ENCODE data around the gene ALDH7A1.

ALDH7A1 gene

DNA sequence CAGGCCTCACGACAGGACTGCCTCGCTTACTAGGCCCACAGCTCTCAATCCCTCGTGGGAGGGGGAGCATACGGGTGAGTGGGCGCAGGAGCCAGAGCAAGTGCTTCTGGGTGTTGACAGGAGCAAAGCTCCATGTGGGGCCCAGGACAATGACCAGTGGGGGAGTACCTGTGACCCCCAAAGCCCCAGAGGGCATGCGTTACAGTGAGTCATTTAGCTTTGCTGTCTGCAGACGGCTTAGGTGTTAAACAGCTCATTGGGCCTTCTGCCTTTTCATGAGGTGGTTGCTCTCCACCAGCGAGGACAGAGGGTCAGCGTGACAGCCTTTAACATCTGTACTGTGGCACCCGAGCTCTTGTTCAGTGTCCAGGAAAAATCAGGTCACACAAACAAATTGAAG is 93.6 kb downstream of the ALDH7A1 start:
- no peak for DNase-seq

DNA sequence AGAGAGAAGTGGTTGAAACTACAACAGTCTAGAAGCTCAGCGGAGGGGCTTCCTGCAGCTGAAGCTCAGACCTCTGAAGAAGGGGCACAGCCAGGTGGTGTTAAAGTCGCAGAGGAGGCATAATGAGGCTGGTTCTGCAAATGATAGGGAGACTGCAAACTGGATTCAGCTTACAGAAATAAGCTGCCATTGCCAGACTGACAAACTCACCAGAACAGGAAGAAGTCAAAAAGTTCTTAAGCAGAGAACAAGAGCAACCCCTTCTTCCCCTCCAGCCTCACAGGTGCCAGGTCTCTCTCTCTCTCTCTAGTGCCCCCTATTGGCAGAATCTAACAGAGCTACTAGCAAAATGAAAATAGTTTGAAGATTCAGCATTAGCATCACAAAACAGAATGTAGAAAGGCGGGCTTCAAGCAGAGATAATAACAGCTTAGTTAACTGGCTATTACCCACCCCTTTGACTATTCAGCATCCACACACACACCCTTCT is 95.1 kb downstream of the ALDH7A1 start:
- peak; percentile 42 to 50 (median 43) for DNase-seq

DNA sequence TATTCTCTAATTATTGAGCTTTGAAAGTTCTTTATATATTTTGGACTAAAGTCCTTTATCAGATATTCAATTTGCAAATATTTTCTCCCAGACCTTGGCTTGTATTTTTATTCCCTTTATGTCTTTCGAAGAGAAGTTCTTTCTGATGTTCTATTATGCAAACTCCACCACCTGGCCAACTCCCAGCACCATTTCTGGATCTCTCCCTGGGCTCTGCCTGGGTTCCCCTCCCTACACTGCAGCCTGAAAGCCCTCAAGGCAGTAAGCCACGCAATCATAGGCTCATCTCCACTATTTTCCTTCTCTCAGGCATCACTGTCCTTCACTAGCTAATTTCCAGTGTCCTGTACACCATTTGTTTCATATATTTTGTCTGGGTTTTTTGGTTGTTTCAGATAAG is 95.7 kb downstream of the ALDH7A1 start:
- DNase-seq: no peak

DNA sequence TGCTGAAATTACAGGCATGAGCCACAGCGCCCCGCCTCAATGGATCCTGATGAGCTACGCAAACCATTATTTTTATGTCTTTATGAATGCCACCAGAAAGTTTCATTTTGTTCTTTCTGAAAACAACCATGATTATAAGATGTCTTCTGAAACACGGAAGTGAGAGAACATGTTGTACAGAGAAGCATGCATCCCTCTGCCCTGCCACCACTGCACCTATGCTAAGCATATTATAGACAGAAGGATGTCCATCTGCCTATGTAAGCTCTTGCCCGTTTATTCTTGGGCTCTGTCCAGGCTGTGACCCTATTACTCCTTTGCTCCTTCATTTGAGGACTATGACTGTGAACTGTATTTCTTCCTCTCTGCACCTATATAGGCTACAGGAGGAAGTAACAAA is 97.5 kb downstream of the ALDH7A1 start:
- DNase-seq: no peak

DNA sequence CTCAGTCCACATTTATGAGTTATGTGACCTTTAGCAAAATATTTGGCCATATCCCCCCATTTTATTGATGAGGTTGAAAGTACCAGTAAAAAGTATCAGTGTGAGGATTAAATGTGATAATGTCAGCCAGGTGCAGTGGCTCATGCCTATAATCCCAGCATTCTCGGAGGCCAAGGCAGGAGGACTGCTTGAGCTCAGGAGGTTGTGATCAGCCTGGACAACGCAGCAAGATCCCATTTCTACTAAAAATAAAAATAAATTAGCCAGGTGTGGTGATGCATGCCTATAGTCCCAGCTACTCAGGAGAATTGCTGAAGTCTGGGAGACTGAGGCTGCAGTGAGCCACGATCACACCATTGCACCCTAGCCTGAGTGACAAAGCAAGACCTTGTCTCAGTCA is 100.6 kb downstream of the ALDH7A1 start:
- DNase-seq: no peak

DNA sequence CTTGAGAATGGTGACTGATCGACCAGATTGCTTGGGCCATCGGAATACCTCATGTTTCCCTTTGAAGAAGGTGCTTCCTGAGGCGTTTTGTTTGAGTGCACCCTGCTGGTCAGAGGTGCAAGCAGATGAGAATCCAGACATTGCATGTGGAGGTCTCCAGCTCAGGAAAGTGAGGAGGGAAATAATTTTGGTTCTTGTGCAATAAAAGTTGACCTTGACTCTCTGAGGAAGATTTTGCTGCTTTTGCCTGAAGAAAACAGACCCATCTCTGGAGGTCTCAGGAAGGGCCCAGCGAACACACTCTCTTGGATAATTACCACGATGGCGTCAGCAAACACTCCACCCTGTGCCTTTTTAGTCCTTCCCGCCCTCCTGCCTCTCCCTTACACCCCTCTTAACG is 102.1 kb downstream of the ALDH7A1 start:
- DNase-seq: no peak

DNA sequence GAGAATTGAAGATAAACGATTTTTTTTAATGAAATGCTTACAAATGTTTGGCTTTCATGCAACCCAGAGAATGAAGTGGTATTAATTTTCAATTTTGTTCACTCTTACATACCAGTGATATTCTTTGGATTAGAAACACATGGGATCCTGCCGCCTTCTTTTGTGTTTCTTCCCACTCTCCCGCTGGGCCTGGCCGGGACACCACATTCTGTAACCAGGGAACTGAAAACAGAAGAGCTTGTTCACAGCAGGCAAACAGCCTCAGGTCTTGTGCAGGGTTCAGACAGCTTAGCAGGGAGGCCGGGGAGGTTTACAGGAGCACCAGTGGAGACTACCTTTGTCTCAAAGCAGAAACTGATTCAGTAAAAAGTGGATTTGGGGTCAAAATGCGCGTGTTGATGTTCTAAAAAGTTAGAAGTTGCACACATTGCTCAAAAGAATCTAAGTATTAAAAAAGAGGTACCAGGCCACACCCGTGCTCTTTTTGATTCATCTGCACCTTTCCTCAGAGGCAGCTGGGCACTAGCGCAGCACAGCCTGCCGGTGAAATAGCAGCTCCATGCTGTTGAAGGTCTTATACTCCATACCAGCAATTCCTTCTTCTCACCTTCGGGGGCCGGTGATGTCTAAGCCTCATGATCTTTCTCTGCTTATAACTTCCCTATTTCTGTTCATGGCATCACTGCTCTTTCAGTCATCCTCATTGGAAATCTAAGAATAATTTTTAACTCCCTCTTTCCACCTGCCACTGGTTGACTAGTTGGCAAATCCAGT is 104.7 kb downstream of the ALDH7A1 start:
- DNase-seq: peak; percentile 23 to 34 (median 27)

DNA sequence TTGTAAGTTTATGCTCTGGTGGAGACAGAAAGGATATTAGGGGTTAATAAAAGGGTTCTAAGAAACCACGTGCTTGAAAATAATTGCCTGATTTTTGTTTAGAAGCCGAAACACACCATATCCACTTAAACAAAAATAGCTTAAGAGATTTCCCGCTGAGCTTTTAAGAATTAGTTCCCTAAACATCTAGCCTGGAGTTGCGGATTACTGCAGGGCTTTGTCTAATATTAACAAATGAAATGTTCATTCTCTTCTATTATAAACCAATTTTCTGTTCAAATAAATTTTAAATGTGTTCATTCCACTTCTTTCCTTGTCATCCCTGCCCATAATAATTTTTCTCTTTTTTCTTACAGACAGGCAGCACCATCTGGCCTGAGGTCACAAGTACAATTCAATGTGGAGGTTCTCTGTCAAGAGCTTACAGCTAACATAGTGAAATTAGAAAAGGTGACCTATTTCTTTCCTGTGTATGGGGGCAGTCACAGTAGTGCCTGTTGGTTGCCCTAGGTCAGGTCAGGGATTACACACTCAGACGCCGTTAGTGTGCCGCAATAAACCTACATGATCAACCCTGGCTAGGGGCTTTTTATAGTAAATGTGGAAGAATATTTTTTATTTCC is 106.5 kb downstream of the ALDH7A1 start:
- DNase-seq: no peak

DNA sequence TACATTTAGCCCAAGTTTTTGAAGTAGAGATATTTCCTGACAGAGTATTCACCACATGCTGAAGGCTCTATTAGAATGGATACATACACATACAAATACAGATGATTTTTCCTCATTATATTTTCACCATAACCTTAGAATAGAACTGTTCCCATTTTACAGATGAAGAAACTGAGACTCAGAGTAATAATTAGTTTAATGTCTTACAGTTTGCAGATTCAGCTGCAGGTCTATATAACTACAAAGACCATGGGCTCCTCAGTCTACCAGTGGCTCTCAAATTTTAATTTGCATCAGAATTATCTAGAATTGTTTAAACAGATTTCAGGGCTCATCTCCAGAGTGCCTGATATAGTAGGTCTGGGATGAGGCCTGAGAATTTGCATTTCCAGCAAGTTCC is 107.4 kb downstream of the ALDH7A1 start:
- DNase-seq: no peak

DNA sequence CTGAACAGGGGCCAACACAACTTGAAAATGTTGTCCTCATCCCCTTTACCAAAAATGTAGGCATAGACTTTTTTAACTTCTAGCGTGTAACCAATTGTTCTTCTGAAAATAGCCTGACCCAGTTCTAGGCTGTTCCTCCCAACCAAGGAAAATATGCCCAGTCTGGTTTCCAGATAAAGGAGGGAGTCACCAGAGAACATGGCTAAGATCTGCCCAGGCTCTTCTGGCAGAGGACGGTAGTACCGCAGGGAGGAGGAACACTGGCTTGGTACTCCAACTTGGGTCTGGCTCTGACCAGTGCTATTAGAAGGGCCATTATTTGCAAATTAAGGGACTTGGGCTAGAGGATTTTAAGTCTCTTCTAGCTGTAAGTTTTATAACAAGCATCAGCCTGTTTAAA is 108.7 kb downstream of the ALDH7A1 start:
- no peak for DNase-seq

DNA sequence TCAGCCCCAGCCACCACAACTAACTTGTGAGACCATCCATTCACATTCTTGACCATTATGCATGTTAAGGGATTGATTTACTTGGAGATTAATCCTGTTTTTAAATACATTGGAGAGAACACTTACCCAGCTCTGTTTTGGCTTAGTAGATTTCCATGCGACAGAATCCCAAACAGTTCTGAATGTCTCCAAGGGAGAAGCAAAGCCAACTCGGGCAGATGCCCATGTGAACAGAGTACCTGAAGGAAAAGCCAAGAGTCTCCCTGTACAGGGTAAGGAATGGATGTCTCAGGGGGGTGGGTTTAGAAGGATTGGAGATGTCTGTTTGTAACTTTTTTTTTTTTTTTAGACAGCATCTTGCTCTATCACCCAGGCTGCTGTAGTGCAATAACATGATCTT is 110.8 kb downstream of the ALDH7A1 start:
- DNase-seq: no peak

DNA sequence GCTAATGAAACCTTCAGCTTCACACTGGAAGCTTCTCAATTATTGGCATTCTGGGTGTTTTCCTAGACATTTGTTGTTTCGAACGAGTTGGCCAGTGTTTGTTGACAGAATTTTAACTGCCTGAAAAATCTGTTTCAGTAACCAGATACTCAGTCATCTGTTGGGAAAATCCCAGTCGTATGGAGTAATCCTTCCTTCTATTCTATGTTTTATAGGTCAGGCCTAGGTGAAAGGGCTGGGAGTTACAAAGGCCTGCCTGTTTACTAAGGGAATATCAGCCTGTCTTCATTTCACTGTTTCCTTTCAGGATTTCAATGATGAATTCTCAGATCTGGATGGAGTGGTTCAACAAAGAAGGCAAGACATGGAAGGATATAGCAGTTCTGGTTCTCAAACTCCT is 111.9 kb downstream of the ALDH7A1 start:
- peak; percentile 4 to 20 (median 11) for DNase-seq

DNA sequence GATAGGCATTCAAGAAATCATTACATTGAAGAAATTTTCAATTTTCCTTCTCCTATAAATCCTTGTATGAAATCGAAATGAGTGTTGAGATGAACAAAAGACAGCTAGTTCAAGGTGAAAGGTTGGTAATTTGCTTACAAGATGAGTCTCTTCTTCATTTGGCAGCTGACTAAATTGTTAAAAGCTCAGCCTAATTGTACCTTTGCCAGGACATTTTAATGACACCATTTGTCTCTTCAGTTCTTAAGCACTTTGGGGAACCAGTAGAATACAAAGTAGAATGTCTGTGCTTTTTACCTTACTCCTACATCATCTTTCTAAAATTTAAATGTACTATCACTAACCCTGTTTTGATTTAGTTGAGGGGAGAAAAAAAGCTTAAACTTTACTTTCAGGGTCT is 112.4 kb downstream of the ALDH7A1 start:
- no peak for DNase-seq

DNA sequence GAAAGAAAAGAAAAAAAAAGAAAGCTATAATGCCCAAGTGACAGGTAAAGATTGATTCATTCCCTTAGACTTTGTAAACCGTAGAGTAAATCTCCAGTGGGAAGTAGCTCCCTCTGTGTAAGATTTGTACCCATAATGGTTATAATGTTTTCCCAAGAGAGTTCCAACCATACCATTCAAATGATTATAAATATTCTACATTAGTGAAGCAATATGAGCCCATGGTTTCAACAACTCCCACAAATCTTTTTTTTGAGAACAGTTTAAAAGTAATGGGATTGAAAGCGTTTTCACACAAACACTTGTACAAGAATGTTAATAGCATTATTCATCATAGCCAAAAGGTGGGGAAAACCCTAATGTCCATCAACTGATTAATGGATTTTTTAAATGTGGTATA is 113.8 kb downstream of the ALDH7A1 start:
- DNase-seq: no peak

All from suppressor macrophage treated with lipopolysaccharide for 1 hour (primary cell).